Adrenal gland (tissue), 5 donors: ENCODE measurements around the gene GAL.
"Not testable (repeated sequence)": the region's sequence is repeated elsewhere in the genome, so short reads cannot be mapped to it uniquely, and the experiment has no call there.

ENCODE experiments used
- POLR2A ChIP-seq, 2 donors: fragments of 450-650 bp; IDR thresholded peaks; one replicate each; pipeline ENCODE4 v1.6.1; 2017; ENCODE audit warnings: antibody characterized with exemption in 2 of 2, mild to moderate bottlenecking in 2 of 2, moderate library complexity in 1 of 2
- TF ChIP-seq, protein P1 (sequence below), 6 experiments: fragments of 450-650 bp in 4 of 6; fragments of 200-600 bp in 2 of 6; sonication (generic) in 1 of 6; IDR thresholded peaks; 1 replicate in 5 of 6; 2 replicates in 1 of 6; pipeline versions ENCODE4 v1.5.1 to v1.8.0; 2016 to 2021; ENCODE audit warnings: antibody characterized with exemption in 6 of 6, mild to moderate bottlenecking in 2 of 6, moderate library complexity in 1 of 6
- donor health status: DM: no; HTN: no; CAD: no.

DNA sequence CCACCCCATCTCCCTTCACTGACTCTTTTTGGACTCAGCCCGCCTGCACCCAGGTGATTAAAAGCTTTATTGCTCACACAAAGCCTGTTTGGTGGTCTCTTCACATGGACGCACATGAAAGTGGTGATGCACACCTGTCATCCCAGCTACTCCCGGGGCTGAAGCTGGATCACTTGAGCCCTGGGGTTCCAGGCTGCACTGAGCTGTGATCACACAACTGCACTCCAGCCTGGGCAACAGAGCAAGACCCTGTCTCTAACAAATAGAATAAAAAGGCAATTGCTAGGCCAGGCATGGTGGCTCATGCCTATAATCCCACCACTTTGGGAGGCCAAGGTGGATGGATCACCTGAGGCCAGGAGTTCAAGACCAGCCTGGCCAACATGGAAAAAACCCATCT is 45.0 kb upstream of the GAL start:
- TF ChIP-seq, protein P1, sequence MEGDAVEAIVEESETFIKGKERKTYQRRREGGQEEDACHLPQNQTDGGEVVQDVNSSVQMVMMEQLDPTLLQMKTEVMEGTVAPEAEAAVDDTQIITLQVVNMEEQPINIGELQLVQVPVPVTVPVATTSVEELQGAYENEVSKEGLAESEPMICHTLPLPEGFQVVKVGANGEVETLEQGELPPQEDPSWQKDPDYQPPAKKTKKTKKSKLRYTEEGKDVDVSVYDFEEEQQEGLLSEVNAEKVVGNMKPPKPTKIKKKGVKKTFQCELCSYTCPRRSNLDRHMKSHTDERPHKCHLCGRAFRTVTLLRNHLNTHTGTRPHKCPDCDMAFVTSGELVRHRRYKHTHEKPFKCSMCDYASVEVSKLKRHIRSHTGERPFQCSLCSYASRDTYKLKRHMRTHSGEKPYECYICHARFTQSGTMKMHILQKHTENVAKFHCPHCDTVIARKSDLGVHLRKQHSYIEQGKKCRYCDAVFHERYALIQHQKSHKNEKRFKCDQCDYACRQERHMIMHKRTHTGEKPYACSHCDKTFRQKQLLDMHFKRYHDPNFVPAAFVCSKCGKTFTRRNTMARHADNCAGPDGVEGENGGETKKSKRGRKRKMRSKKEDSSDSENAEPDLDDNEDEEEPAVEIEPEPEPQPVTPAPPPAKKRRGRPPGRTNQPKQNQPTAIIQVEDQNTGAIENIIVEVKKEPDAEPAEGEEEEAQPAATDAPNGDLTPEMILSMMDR (IDR thresholded peaks at IDR 0.05) = not testable (repeated sequence)
- not testable (repeated sequence) for TF ChIP-seq POLR2A (IDR thresholded peaks at IDR 0.05)
